OCI-LY1 (cell line): ENCODE results near the gene CD48.

Experiments used
- EZH2 ChIP-seq: fragments of 200-600 bp; sonication (generic), shearing (Covaris generic); IDR thresholded peaks from 2 replicates; pipeline ENCODE4 v1.8.0; 2017; ENCODE audit warnings: borderline replicate concordance, mixed run types, mild to moderate bottlenecking, antibody characterized with exemption, low read length, moderate library complexity, mixed read lengths
- TF ChIP-seq, protein P1 (sequence below): fragments of 200-600 bp; sonication (generic), shearing (Covaris generic); IDR thresholded peaks from 2 replicates; pipeline ENCODE4 v1.5.1; 2017; ENCODE audit warnings: mild to moderate bottlenecking, antibody characterized with exemption, low read length, moderate library complexity, mixed read lengths

DNA sequence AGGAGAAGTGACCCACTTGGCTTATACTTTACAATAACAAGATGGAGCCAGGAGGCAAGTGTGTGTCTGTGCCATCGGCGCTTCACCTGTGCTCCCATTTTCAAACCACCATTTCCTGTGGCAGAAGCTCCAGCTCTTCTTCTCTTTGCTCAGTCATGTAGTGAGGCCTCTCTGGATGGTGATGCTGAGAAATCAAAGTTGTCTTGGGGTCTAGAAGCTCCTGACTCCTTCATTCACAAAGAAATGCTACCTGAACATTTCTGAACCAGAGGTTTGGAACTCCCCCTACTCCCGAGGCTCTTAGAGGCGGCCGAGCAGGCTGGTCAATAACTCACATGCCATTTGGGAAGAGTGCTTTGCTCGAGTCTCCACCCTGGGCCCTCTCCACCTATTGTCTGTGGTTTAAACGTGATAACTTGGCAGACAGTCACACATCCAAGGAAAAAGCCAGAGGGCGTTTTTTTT lies 82.8 kb downstream of the CD48 start:
- TF ChIP-seq, protein P1, sequence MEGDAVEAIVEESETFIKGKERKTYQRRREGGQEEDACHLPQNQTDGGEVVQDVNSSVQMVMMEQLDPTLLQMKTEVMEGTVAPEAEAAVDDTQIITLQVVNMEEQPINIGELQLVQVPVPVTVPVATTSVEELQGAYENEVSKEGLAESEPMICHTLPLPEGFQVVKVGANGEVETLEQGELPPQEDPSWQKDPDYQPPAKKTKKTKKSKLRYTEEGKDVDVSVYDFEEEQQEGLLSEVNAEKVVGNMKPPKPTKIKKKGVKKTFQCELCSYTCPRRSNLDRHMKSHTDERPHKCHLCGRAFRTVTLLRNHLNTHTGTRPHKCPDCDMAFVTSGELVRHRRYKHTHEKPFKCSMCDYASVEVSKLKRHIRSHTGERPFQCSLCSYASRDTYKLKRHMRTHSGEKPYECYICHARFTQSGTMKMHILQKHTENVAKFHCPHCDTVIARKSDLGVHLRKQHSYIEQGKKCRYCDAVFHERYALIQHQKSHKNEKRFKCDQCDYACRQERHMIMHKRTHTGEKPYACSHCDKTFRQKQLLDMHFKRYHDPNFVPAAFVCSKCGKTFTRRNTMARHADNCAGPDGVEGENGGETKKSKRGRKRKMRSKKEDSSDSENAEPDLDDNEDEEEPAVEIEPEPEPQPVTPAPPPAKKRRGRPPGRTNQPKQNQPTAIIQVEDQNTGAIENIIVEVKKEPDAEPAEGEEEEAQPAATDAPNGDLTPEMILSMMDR, result no peak
- TF ChIP-seq EZH2, result no peak
